Right atrium auricular region (tissue), 2 donors: Measurements from ENCODE around the gene TET2. TPM values are rescaled to one million over a fixed set of nuclear protein-coding genes. Genes with fewer than 3 reads are reported as not detected.

ENCODE experiments used
- DNase-seq: peaks from one replicate; pipeline ENCODE4 v3.0.0-alpha.2; 2019; ENCODE audit warnings: low spot score
- H3K27ac ChIP-seq, 2 donors: fragments of 200-600 bp; sonication (generic); 1 replicate in 1 of 2; 2 replicates in 1 of 2; pipeline ENCODE4 v1.5.1; 2016 to 2019
- H3K27me3 ChIP-seq, 2 donors: fragments of 200-600 bp; sonication (generic); one replicate each; pipeline versions ENCODE4 v1.5.1 to v1.6.0; 2017 to 2019
- H3K36me3 ChIP-seq: fragments of 200-600 bp; sonication (generic); one replicate; pipeline ENCODE4 v1.5.1; 2016
- H3K4me1 ChIP-seq, 2 donors: fragments of 200-600 bp; sonication (generic); one replicate each; pipeline versions ENCODE4 v1.5.1 to v1.6.0; 2017 to 2019
- H3K4me3 ChIP-seq, 2 donors: fragments of 200-600 bp; sonication (generic); 1 replicate in 1 of 2; 2 replicates in 1 of 2; pipeline ENCODE4 v1.5.1; 2017 to 2019; ENCODE audit warnings: mild to moderate bottlenecking in 1 of 2, moderate library complexity in 1 of 2
- H3K9me3 ChIP-seq, 2 donors: fragments of 200-600 bp; sonication (generic); one replicate each; pipeline ENCODE4 v1.5.1; 2019
- total RNA-seq, 2 donors: library from RNA; depleted of rRNA; stranded (reverse); fragments of >200 nt; gene quantifications; one replicate each; pipeline ENCODE4 v1.1.0, GENCODE V29; 2016
- TF ChIP-seq, protein P1 (sequence below), 2 donors: fragments of 200-600 bp; sonication (generic); IDR thresholded peaks; one replicate each; pipeline ENCODE4 v1.5.1; 2019; ENCODE audit warnings: antibody characterized with exemption in 2 of 2

The TET2 gene
- total RNA-seq, 2 donors from 2014 or later = 15.4 to 16.2 TPM

GRCh38 chr4:105171912-105172311 lies 25.2 kb downstream of the TET2 start:
- TF ChIP-seq, protein P1, sequence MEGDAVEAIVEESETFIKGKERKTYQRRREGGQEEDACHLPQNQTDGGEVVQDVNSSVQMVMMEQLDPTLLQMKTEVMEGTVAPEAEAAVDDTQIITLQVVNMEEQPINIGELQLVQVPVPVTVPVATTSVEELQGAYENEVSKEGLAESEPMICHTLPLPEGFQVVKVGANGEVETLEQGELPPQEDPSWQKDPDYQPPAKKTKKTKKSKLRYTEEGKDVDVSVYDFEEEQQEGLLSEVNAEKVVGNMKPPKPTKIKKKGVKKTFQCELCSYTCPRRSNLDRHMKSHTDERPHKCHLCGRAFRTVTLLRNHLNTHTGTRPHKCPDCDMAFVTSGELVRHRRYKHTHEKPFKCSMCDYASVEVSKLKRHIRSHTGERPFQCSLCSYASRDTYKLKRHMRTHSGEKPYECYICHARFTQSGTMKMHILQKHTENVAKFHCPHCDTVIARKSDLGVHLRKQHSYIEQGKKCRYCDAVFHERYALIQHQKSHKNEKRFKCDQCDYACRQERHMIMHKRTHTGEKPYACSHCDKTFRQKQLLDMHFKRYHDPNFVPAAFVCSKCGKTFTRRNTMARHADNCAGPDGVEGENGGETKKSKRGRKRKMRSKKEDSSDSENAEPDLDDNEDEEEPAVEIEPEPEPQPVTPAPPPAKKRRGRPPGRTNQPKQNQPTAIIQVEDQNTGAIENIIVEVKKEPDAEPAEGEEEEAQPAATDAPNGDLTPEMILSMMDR (IDR thresholded peaks at IDR 0.05) = no peak
- no peaks in the 10 kb centered on the region for H3K4me1 ChIP-seq
- no peaks in the 10 kb centered on the region for H3K9me3 ChIP-seq
- no peaks in the 10 kb centered on the region for H3K36me3 ChIP-seq
- no peaks in the 10 kb centered on the region for H3K27me3 ChIP-seq
- H3K27ac ChIP-seq = no peak overlapping the region
- no peak for DNase-seq
- H3K4me3 ChIP-seq = no peak overlapping the region

DNA sequence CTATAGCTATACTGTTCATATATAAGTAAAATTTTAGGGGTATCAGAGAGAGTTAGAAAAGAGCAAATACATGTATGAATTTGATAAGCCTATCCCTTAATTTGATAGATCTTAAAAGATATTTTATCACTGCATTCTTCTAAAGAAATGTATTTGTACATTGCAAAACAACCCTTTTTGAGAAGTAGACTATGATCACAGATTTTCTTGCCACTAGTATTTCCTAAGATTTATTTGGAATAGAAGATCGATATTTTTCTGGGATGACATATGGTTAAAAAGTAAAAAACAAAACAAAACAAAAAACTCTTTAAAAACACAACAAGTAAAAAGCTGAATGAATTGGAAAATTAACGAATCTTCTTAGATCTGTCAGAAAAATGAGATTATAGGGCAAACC lies 27.4 kb downstream of the TET2 start:
- Histone ChIP-seq H3K36me3 (no peaks in the 10 kb centered on the region), H3K4me1 (peaks cover 0 to 4% of the 10 kb centered on the region in 2 donors), H3K27me3 (no peaks in the 10 kb centered on the region), H3K9me3 (no peaks in the 10 kb centered on the region), H3K27ac (no peak overlapping the region), H3K4me3 (no peak overlapping the region)
- TF ChIP-seq, protein P1 (IDR thresholded peaks at IDR 0.05) = no peak
- no peak for DNase-seq

DNA sequence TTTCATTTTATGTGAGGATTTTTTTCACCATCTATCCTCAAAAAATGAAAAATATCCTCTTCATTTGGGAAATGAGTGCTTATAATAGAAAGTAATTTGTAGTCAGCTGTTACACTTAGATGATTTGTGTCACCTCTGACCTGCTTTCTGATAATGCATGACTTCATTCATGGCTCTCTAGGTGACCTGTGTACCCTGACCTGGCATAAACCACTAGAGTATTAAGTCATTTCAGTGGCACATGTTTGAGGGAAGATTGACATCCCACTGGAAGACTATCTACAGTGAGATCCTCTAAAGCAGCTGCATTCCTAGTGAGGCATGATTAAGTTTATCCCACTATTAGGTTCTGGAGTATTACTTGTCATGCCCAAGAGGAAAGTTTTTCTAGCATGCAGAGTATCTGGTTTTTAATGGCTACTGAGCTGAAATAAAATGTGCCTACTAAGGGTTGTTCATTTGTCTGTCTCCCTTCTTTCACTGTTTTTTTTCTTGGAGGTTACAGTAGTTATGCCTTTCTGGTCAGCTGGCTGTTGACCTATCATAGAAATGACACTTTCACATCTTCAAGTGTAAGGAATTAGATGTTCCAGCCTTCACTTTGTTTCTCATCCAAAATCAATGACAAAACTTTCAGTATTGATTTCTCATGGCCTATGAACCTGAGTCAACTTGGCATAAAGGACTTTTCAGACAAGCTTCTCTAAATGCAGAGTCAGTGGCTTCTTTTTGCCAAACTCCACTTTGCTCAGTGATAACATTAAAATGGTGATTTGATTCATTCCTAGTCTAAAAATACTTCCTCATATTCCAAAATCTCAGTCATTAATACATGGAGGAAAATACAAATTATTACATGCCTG lies 33.1 kb downstream of the TET2 start:
- no peak overlapping the region for H3K4me3 ChIP-seq
- H3K27me3 ChIP-seq = no peaks in the 10 kb centered on the region
- TF ChIP-seq, protein P1 (IDR thresholded peaks at IDR 0.05) = no peak
- no peaks in the 10 kb centered on the region for H3K36me3 ChIP-seq
- H3K4me1 ChIP-seq = peaks cover 0 to 42% of the 10 kb centered on the region in 2 donors
- peak overlapping the region in 1 of 2 donors; percentile 49 for H3K27ac ChIP-seq
- H3K9me3 ChIP-seq = no peaks in the 10 kb centered on the region
- no peak for DNase-seq

DNA sequence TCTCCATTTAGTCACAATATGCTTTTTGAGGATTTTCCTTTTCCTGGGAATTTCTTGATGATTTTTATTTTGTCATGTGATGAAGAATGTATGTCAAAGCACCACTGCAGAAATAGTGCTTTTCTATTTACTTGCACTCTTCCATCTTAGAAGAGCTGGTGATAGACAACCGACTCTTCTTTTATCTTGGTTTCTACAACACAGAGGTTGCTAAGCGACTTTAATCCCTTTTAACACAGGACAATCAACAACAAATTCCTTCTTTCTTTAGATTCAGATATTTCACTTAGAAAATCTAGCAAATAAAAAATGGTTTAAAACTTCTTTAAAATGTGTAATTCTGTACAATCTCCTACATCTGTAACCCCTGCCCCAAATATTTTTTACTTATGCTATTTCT lies 34.6 kb downstream of the TET2 start:
- TF ChIP-seq, protein P1 (IDR thresholded peaks at IDR 0.05) = no peak
- no peaks in the 10 kb centered on the region for H3K27me3 ChIP-seq
- DNase-seq = no peak
- H3K27ac ChIP-seq = peak overlapping the region in 1 of 2 donors; percentile 49
- H3K4me3 ChIP-seq = no peak overlapping the region
- H3K36me3 ChIP-seq = no peaks in the 10 kb centered on the region
- no peaks in the 10 kb centered on the region for H3K9me3 ChIP-seq
- peaks cover 0 to 54% of the 10 kb centered on the region in 2 donors for H3K4me1 ChIP-seq

DNA sequence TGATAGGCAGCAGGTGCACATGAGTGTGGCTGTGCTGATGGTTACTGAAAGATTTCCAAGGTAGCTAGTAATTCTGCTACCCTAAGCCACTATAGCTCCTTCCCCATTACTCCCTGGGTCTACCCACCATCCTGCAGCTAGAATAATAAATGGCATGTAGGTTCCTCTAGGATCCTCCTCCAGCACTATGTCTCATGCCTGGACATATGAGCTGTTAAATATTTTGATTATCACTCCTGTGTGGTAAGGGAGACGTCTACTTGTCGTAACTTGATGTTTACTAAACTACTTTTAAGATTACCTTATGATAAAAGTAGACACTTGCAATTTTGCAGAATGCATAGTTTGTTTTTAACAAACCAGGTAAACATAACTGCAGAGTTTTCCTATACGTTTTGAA lies 35.5 kb downstream of the TET2 start:
- no peaks in the 10 kb centered on the region for H3K27me3 ChIP-seq
- TF ChIP-seq, protein P1 (IDR thresholded peaks at IDR 0.05) = no peak
- no peaks in the 10 kb centered on the region for H3K9me3 ChIP-seq
- no peak overlapping the region for H3K27ac ChIP-seq
- H3K4me3 ChIP-seq = no peak overlapping the region
- peaks cover 0 to 64% of the 10 kb centered on the region in 2 donors for H3K4me1 ChIP-seq
- DNase-seq = no peak
- H3K36me3 ChIP-seq = no peaks in the 10 kb centered on the region
